ENCODE data around the gene MIA. TPM values are rescaled to one million over a fixed set of nuclear protein-coding genes. Genes with fewer than 3 reads are reported as not detected.
A peak's percentile ranks its signal among the peaks of the same experiment; 100 is the strongest.

MIA gene
- total and polyA plus RNA-seq, 7 donors, result 0.38 to 1.3 (median 0.77) TPM; not detected in 4

GRCh38 chr19:40747536-40747935 lies 27.8 kb upstream of the MIA start:
- 94 to 96% (median 95%) methylated on average over 7 of the region's 7 CpGs for WGBS, 3 donors
- DNase-seq, result no peak
- Histone ChIP-seq H3K36me3 (ENCODE audit: insufficient read depth in 1 of 2, low read depth in 1 of 2) (peaks cover 0 to 13% of the 10 kb centered on the region in 2 donors), H3K9me3 (no peaks in the 10 kb centered on the region), H3K27ac (no peak overlapping the region), H3K4me1 (peaks cover 20% of the 10 kb centered on the region), H3K27me3 (ENCODE audit: insufficient read depth in 3 of 3, low read length in 2 of 3) (no peaks in the 10 kb centered on the region), H3K4me3 (no peak overlapping the region)
- no peak for ATAC-seq
- no peak for TF ChIP-seq CTCF (IDR thresholded peaks at IDR 0.05)
- intact Hi-C loops (cut with DNase I), result no loop called here

GRCh38 chr19:40750058-40750873 lies 25.1 kb upstream of the MIA start, which contains the start of gene ACTMAP:
TSS of gene ACTMAP (minus strand) at chr19:40750477. CDS start at chr19:40749803, 674 bp downstream.
- Histone ChIP-seq H3K9me3 (no peaks in the 10 kb centered on the region), H3K36me3 (ENCODE audit: insufficient read depth in 1 of 2, low read depth in 1 of 2) (peaks cover 0 to 8% of the 10 kb centered on the region in 2 donors), H3K27ac (peak within 1 kb of the TSS; percentile 96), H3K4me3 (peak within 1 kb of the TSS; percentile 84), H3K4me1 (peaks cover 25% of the 10 kb centered on the region), H3K27me3 (ENCODE audit: insufficient read depth in 3 of 3, low read length in 2 of 3) (no peaks in the 10 kb centered on the region)
- no peak for TF ChIP-seq CTCF (IDR thresholded peaks at IDR 0.05)
- WGBS, 3 donors, result 0 to 1% (median 0%) methylated on average over 43 of the region's 43 CpGs
- ATAC-seq, result peak; percentile 92 to 95 (median 94)
- DNase-seq, result peak; percentile 99 to 100
- intact Hi-C loops (cut with DNase I), result loop anchor here in 1 of 2 donors (5.0 kb wide), 2 partner anchors 33 to 47 kb away; partner anchors contain the start of genes COQ8B, EGLN2 and ITPKC

DNA sequence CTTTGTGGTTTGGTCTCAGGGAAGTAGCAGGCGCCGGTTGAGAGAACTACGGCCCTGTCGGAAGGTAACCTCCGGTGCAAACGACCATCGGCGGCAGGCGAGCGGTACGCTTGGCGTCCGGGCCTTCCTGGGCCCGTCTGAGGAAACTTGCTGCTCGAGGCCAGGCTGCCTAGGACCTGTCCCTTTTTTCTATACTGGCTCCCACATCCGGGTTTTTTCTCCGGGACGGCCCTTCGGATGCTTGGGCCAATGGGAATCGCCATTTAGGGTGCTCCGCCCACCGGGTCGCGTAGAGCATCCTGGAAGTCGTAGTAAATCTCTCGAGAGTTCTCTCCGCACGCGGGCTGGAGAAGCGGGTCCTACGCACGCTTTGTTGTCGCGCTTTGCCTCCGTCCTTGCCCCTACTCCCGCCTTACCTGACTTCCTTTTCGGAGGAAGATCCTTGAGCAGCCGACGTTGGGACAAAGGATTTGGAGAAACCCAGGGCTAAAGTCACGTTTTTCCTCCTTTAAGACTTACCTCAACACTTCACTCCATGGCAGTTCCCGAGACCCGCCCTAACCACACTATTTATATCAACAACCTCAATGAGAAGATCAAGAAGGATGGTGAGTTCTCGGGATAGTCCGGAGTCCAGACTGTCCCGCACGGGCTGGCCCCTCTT lies 24.3 kb upstream of the MIA start, which contains the start of gene SNRPA:
TSS of gene SNRPA (plus strand) at position 330 of the 664 bp plus-strand sequence. CDS start at position 536, 206 bp downstream.
- H3K9me3 ChIP-seq, result no peaks in the 10 kb centered on the region
- no peaks in the 10 kb centered on the region for H3K27me3 ChIP-seq (ENCODE audit: insufficient read depth in 3 of 3, low read length in 2 of 3)
- H3K4me3 ChIP-seq, result peak within 1 kb of the TSS; percentile 84
- peak within 1 kb of the TSS; percentile 96 for H3K27ac ChIP-seq
- ATAC-seq (peak; percentile 84 to 88 (median 86)), DNase-seq (peak; percentile 96 to 98)
- intact Hi-C loops (cut with DNase I), result loop anchor here in 1 of 2 donors (5.0 kb wide), 2 partner anchors 34 to 46 kb away; partner anchors contain the start of genes COQ8B, EGLN2 and ITPKC
- peaks cover 0 to 15% of the 10 kb centered on the region in 2 donors for H3K36me3 ChIP-seq (ENCODE audit: insufficient read depth in 1 of 2, low read depth in 1 of 2)
- TF ChIP-seq CTCF (IDR thresholded peaks at IDR 0.05), result no peak
- WGBS, 3 donors, result 0% methylated on average over 46 of the region's 46 CpGs
- peaks cover 19% of the 10 kb centered on the region for H3K4me1 ChIP-seq

- Histone ChIP-seq H3K9me3 (no peaks in the 10 kb centered on the region), H3K4me1 (peaks cover 19% of the 10 kb centered on the region), H3K4me3 (peak overlapping the region; percentile 84), H3K27me3 (ENCODE audit: insufficient read depth in 3 of 3, low read length in 2 of 3) (no peaks in the 10 kb centered on the region), H3K27ac (peak overlapping the region; percentile 96), H3K36me3 (ENCODE audit: insufficient read depth in 1 of 2, low read depth in 1 of 2) (peaks cover 0 to 27% of the 10 kb centered on the region in 2 donors)
- no peak for TF ChIP-seq CTCF (IDR thresholded peaks at IDR 0.05)
- ATAC-seq (no peak), DNase-seq (no peak)
- intact Hi-C loops (cut with DNase I), result loop anchor here in 1 of 2 donors (2.0 to 5.0 kb wide), 3 partner anchors 24 to 45 kb away; partner anchors contain the start of genes COQ8B, EGLN2 and ITPKC
- 80 to 82% (median 81%) methylated on average over 12 of the region's 12 CpGs for WGBS, 3 donors
Measured at GRCh38 chr19:40752257-40752781, 23.0 kb upstream of the MIA start.

All from psoas muscle (tissue), 8 donors.